NCI-H69 (cell line): ENCODE measurements around the gene MYADML2.

Source experiments
- DNase-seq: peaks from one replicate; lab custom pipeline; 2025; lab: John Stamatoyannopoulos, UW

Gene MYADML2

GRCh38 chr17:81939218-81939617 lies 7.8 kb downstream of the MYADML2 start:
- no peak for DNase-seq

- no peak for DNase-seq
These were observed 11.3 kb downstream of the MYADML2 start for GRCh38 chr17:81935709-81936084.

- DNase-seq, result no peak
These were observed 12.0 kb downstream of the MYADML2 start for GRCh38 chr17:81934850-81935708.

- no peak for DNase-seq
These were observed 12.8 kb downstream of the MYADML2 start for GRCh38 chr17:81934098-81934757.

- DNase-seq, result no peak
These were observed 13.8 kb downstream of the MYADML2 start for GRCh38 chr17:81933178-81933699.

GRCh38 chr17:81932333-81932983 lies 14.6 kb downstream of the MYADML2 start:
- DNase-seq, result no peak

GRCh38 chr17:81931557-81932332 lies 15.3 kb downstream of the MYADML2 start:
- peak; percentile 82 for DNase-seq

GRCh38 chr17:81931189-81931556 lies 15.9 kb downstream of the MYADML2 start:
- no peak for DNase-seq

- peak; percentile 61 for DNase-seq
These were observed 16.6 kb downstream of the MYADML2 start for GRCh38 chr17:81930142-81931125.

- DNase-seq, result no peak
These were observed 17.5 kb downstream of the MYADML2 start for GRCh38 chr17:81929253-81930141.

GRCh38 chr17:81928544-81929252 lies 18.3 kb downstream of the MYADML2 start:
- DNase-seq, result peak; percentile 79

- DNase-seq, result peak; percentile 99
These were observed 19.1 kb downstream of the MYADML2 start, which contains the start of gene MAFG for GRCh38 chr17:81927653-81928543. Gene MAFG (minus strand): TSS chr17:81927735. CDS start chr17:81923185, 4,550 bp downstream.

GRCh38 chr17:81927152-81927652 lies 19.8 kb downstream of the MYADML2 start:
- peak; percentile 67 for DNase-seq

GRCh38 chr17:81926451-81927151 lies 20.4 kb downstream of the MYADML2 start:
- DNase-seq, result peak; percentile 79

GRCh38 chr17:81925860-81926450 lies 21.1 kb downstream of the MYADML2 start:
- no peak for DNase-seq
